ENCODE data around the gene TOMM40.

- TF ChIP-seq CTCF (IDR thresholded peaks at IDR 0.05), result no peak
- no peak for TF ChIP-seq POLR2A (IDR thresholded peaks at IDR 0.05)
Measured at GRCh38 chr19:44872661-44873060, 18.4 kb upstream of the TOMM40 start.
